Hepatocyte (in vitro differentiated cells): ENCODE results near the gene RAD51D. TPM values are rescaled to one million over a fixed set of nuclear protein-coding genes. Genes with fewer than 3 reads are reported as not detected.

Experiments used
- DNase-seq: peaks from one replicate; pipeline ENCODE4 v3.0.0-alpha.2; 2016; ENCODE audit warnings: low spot score
- H2AFZ ChIP-seq: fragments of 200-600 bp; sonication (generic); 2 replicates; pipeline ENCODE4 v1.6.0; 2016; ENCODE audit warnings: antibody characterized with exemption, mild to moderate bottlenecking
- H3K27ac ChIP-seq: fragments of 200-600 bp; sonication (generic); 2 replicates; pipeline ENCODE4 v1.5.1; 2016; ENCODE audit warnings: mild to moderate bottlenecking
- H3K27me3 ChIP-seq: fragments of 200-600 bp; sonication (generic); 2 replicates; pipeline ENCODE4 v1.6.1; 2016
- H3K36me3 ChIP-seq: fragments of 200-600 bp; sonication (generic); replicated peaks from 2 replicates; pipeline ENCODE4 v1.5.1; 2016; ENCODE audit warnings: low read depth; ENCODE audit not compliant: insufficient read depth
- H3K4me1 ChIP-seq: fragments of 200-600 bp; sonication (generic); 2 replicates; pipeline ENCODE4 v1.5.1; 2016; ENCODE audit warnings: mild to moderate bottlenecking, moderate library complexity; ENCODE audit not compliant: insufficient read depth
- H3K4me2 ChIP-seq: fragments of 200-600 bp; sonication (generic); 2 replicates; pipeline ENCODE4 v1.6.0; 2016
- H3K4me3 ChIP-seq: fragments of 200-600 bp; sonication (generic); 2 replicates; pipeline ENCODE4 v1.5.1; 2016; ENCODE audit warnings: mild to moderate bottlenecking
- H3K79me2 ChIP-seq: fragments of 200-600 bp; sonication (generic); 2 replicates; pipeline ENCODE4 v1.6.0; 2017; ENCODE audit warnings: mild to moderate bottlenecking
- H3K9me2 ChIP-seq: fragments of 200-600 bp; sonication (generic); replicated peaks from 2 replicates; pipeline ENCODE4 v1.6.0; 2017; ENCODE audit warnings: mild to moderate bottlenecking; ENCODE audit not compliant: insufficient read depth
- H3K9me3 ChIP-seq: fragments of 200-600 bp; sonication (generic); 2 replicates; pipeline ENCODE4 v1.5.1; 2016; ENCODE audit warnings: low read depth, mild to moderate bottlenecking
- H4K20me1 ChIP-seq: fragments of 200-600 bp; sonication (generic); 2 replicates; pipeline ENCODE4 v1.6.0; 2016; ENCODE audit warnings: mild to moderate bottlenecking; ENCODE audit not compliant: insufficient read depth, poor library complexity, severe bottlenecking
- EZH2 ChIP-seq: fragments of 200-600 bp; sonication (generic); IDR thresholded peaks from 2 replicates; pipeline ENCODE4 v1.6.1; 2016; ENCODE audit warnings: antibody characterized with exemption, mild to moderate bottlenecking, borderline replicate concordance
- EZH2phosphoT487 ChIP-seq: fragments of 200-600 bp; sonication (generic); IDR thresholded peaks from one replicate; pipeline ENCODE4 v1.6.1; 2018; ENCODE audit warnings: antibody characterized with exemption, mild to moderate bottlenecking, low read depth, moderate library complexity; ENCODE audit not compliant: unreplicated experiment, severe bottlenecking
- WGBS: methylation state at CpG from one replicate; pipeline ENCODE4 v1.1.6; 2016; ENCODE audit warnings: low lambda C conversion rate; ENCODE audit errors: missing lambda C conversion rate; 5-methylcytosine and 5-hydroxymethylcytosine counted together
- polyA plus RNA-seq: library from polyadenylated mRNA; unstranded; fragments of >200 nt; fragmentation: Nextera tagmentation; extraction: Ambion mirVana; gene quantifications from 2 replicates; pipeline ENCODE4 v1.2.1, GENCODE V29; 2016
- total RNA-seq: library from RNA; depleted of rRNA; stranded (reverse); fragments of >200 nt; gene quantifications from 2 replicates; pipeline ENCODE4 v1.2.3, GENCODE V29; 2014
- TF ChIP-seq, protein P1 (sequence below): fragments of 200-600 bp; sonication (generic); IDR thresholded peaks from 2 replicates; pipeline ENCODE4 v1.5.1; 2016; ENCODE audit warnings: antibody characterized with exemption, mild to moderate bottlenecking; ENCODE audit not compliant: poor library complexity

Gene RAD51D
- 4.8 and 7.1 TPM in 2 replicates for total RNA-seq
- 9.5 and 9.9 TPM in 2 replicates for polyA plus RNA-seq

DNA sequence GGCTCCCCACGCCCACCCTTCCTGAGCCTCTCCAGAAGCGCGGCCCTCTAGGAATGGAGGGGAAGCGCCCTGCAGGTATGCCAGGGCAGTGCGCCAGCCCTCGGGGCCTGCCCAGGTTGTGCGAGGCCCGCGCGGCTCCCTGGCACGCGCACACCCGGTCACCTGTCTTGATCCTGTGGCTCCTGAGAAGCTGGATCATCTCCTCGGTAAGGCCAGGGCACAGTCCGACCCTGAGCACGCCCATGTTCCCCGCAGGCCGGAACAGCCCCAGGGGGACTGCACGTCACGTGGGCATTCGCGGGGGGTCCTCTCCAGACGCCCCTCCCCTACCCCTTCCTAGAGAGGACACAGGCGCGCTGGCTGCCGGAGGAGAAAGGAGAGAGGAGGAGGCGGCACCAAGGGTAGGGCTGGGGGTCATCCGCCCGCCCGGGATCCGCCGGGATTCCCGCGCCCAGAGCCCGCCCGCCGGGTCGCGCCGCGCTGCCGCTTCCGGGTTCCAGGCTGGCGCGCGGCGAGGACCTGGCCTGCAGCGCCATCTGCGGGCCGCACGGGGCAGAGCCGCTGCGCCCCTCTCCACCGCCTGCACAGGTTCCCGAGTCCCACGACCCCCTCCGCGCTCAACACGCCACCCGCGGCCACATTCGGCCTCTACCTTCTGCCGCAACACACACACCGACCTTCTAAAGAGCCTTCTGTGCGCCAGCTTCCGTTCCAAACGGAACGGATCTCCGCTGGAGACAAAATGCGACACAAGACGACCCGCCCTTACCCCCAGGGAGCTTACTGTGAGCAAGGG lies at the start of gene RAD51D:
Gene RAD51D, minus strand, starts transcription at position 491 of the 796 bp plus-strand sequence. Its CDS starts 247 bp downstream, at position 244.
- Histone ChIP-seq H3K79me2 (peaks cover 11% of the 10 kb centered on the region), H3K27ac (peak within 1 kb of the TSS; percentile 72), H3K9me3 (no peaks in the 10 kb centered on the region), H3K27me3 (no peaks in the 10 kb centered on the region), H3K9me2 (no peaks in the 10 kb centered on the region), H4K20me1 (no peaks in the 10 kb centered on the region), H3K4me1 (peaks cover 8% of the 10 kb centered on the region), H2AFZ (peak within 1 kb of the TSS; percentile 98), H3K4me3 (peak within 1 kb of the TSS; percentile 94), H3K4me2 (peak within 1 kb of the TSS; percentile 96), H3K36me3 (no peaks in the 10 kb centered on the region)
- peak; percentile 91 for DNase-seq
- WGBS, result 2% methylated on average over 59 of the region's 72 CpGs
- TF ChIP-seq, protein P1, sequence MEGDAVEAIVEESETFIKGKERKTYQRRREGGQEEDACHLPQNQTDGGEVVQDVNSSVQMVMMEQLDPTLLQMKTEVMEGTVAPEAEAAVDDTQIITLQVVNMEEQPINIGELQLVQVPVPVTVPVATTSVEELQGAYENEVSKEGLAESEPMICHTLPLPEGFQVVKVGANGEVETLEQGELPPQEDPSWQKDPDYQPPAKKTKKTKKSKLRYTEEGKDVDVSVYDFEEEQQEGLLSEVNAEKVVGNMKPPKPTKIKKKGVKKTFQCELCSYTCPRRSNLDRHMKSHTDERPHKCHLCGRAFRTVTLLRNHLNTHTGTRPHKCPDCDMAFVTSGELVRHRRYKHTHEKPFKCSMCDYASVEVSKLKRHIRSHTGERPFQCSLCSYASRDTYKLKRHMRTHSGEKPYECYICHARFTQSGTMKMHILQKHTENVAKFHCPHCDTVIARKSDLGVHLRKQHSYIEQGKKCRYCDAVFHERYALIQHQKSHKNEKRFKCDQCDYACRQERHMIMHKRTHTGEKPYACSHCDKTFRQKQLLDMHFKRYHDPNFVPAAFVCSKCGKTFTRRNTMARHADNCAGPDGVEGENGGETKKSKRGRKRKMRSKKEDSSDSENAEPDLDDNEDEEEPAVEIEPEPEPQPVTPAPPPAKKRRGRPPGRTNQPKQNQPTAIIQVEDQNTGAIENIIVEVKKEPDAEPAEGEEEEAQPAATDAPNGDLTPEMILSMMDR, result peak; percentile 93
- no peak for TF ChIP-seq EZH2phosphoT487

DNA sequence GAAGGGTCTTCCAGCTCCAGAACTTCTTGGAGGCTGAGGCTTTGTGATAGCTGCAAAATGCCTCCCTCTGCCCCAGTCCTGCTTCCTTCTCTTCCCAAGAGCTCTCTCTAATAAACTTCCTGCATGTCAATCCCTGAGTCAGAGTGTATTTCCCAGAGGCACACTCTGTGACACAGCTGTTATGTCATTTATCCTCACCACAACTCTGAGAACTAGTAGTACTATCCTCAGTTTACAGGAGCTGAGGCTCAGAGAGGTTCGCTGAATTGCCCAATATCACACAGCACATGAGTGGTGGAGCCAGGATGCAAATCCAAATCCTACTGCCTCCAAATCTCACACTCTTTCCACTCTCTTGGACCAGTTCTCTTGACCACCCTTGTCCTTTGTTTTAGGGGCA lies 48.0 kb upstream of the RAD51D start:
- Histone ChIP-seq H3K27ac (no peak overlapping the region), H3K9me3 (no peaks in the 10 kb centered on the region), H3K4me3 (no peak overlapping the region), H3K9me2 (no peaks in the 10 kb centered on the region), H4K20me1 (no peaks in the 10 kb centered on the region), H3K79me2 (no peaks in the 10 kb centered on the region), H3K4me2 (no peak overlapping the region), H3K36me3 (no peaks in the 10 kb centered on the region), H3K27me3 (peaks cover 2% of the 10 kb centered on the region), H3K4me1 (no peaks in the 10 kb centered on the region), H2AFZ (no peak overlapping the region)
- TF ChIP-seq EZH2phosphoT487, result no peak
- TF ChIP-seq, protein P1, result no peak
- no peak for TF ChIP-seq EZH2
- 86% methylated on average over 1 of the region's 1 CpG for WGBS
- no peak for DNase-seq

DNA sequence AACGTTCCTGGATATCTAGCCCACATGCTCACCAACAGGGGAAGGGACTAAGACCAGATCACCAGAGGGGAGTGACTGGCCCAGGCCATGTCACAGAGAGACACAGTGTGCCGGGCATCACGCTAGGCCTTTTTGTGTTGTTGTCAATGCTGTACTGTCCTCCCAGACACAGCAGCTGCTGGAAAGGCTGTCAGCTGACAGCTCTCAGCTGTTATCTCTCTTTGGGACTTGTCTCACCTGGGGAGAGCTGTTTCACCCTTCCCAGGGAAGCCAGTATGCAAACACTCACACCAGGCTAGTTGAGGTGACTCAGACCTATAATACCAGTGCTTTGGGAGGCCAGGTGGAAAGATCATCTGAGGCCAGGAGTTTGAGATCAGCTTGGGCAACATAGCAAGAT lies 47.4 kb upstream of the RAD51D start:
- Histone ChIP-seq H3K36me3 (no peaks in the 10 kb centered on the region), H3K79me2 (no peaks in the 10 kb centered on the region), H3K4me2 (no peak overlapping the region), H3K4me1 (no peaks in the 10 kb centered on the region), H3K9me2 (no peaks in the 10 kb centered on the region), H3K4me3 (no peak overlapping the region), H3K27me3 (peaks cover 2% of the 10 kb centered on the region), H3K27ac (no peak overlapping the region), H2AFZ (no peak overlapping the region), H4K20me1 (no peaks in the 10 kb centered on the region), H3K9me3 (no peaks in the 10 kb centered on the region)
- 57% methylated on average over 3 of the region's 3 CpGs for WGBS
- TF ChIP-seq EZH2 (no peak), EZH2phosphoT487 (no peak)
- TF ChIP-seq, protein P1, result no peak
- DNase-seq, result peak; percentile 52
